NCI-H446 (cell line): ENCODE data around the gene KRTAP10-5.
"Not testable (repeated sequence)": the region's sequence is repeated elsewhere in the genome, so short reads cannot be mapped to it uniquely, and the experiment has no call there.

Experiments
- DNase-seq, 2 experiments: peaks; one replicate each; lab custom pipeline; 2025; lab: John Stamatoyannopoulos, UW

The KRTAP10-5 gene

GRCh38 chr21:44590897-44591800 lies 10.7 kb upstream of the KRTAP10-5 start:
- not testable (repeated sequence) for DNase-seq

GRCh38 chr21:44590311-44590721 lies 9.9 kb upstream of the KRTAP10-5 start:
- DNase-seq = no peak

- no peak for DNase-seq
Observed at GRCh38 chr21:44589586-44590305, 9.3 kb upstream of the KRTAP10-5 start.

GRCh38 chr21:44589094-44589493 lies 8.7 kb upstream of the KRTAP10-5 start:
- no peak for DNase-seq

- DNase-seq = no peak
Observed at GRCh38 chr21:44585892-44586291, 5.5 kb upstream of the KRTAP10-5 start.

GRCh38 chr21:44583800-44584147 lies 3.4 kb upstream of the KRTAP10-5 start:
- no peak for DNase-seq

GRCh38 chr21:44583089-44583799 lies 2.8 kb upstream of the KRTAP10-5 start:
- no peak for DNase-seq

- no peak for DNase-seq
Observed at GRCh38 chr21:44582055-44582454, 1.7 kb upstream of the KRTAP10-5 start.

- DNase-seq = no peak
Observed at GRCh38 chr21:44581158-44581557, 754 bp upstream of the KRTAP10-5 start.

GRCh38 chr21:44579833-44580144 lies 615 bp downstream of the KRTAP10-5 start:
- DNase-seq = no peak

- no peak for DNase-seq
Observed at GRCh38 chr21:44579056-44579832, 1.2 kb downstream of the KRTAP10-5 start.

GRCh38 chr21:44578371-44579055 lies 1.9 kb downstream of the KRTAP10-5 start:
- no peak for DNase-seq

GRCh38 chr21:44576025-44576420 lies 4.4 kb downstream of the KRTAP10-5 start:
- no peak for DNase-seq

- no peak for DNase-seq
Observed at GRCh38 chr21:44575307-44576024, 4.9 kb downstream of the KRTAP10-5 start.

GRCh38 chr21:44574457-44575306 lies 5.7 kb downstream of the KRTAP10-5 start:
- no peak for DNase-seq

- not testable (repeated sequence) for DNase-seq
Observed at GRCh38 chr21:44573630-44574456, 6.6 kb downstream of the KRTAP10-5 start, which contains the start of gene KRTAP10-4. KRTAP10-4 (plus strand) TSS chr21:44573729; CDS start chr21:44573759, 30 bp downstream.

- DNase-seq = no peak
Observed at GRCh38 chr21:44572959-44573583, 7.3 kb downstream of the KRTAP10-5 start.
